Measurements from ENCODE around the gene IFT25. TPM values are rescaled to one million over a fixed set of nuclear protein-coding genes. Genes with fewer than 3 reads are reported as not detected.
A peak's percentile ranks its signal among the peaks of the same experiment; 100 is the strongest.

The IFT25 gene
- total and polyA plus RNA-seq, 2 donors (not counting 3 experiments of a cell fraction or from before 2014, with no cell fraction given): 13.0 to 34.0 TPM

DNA sequence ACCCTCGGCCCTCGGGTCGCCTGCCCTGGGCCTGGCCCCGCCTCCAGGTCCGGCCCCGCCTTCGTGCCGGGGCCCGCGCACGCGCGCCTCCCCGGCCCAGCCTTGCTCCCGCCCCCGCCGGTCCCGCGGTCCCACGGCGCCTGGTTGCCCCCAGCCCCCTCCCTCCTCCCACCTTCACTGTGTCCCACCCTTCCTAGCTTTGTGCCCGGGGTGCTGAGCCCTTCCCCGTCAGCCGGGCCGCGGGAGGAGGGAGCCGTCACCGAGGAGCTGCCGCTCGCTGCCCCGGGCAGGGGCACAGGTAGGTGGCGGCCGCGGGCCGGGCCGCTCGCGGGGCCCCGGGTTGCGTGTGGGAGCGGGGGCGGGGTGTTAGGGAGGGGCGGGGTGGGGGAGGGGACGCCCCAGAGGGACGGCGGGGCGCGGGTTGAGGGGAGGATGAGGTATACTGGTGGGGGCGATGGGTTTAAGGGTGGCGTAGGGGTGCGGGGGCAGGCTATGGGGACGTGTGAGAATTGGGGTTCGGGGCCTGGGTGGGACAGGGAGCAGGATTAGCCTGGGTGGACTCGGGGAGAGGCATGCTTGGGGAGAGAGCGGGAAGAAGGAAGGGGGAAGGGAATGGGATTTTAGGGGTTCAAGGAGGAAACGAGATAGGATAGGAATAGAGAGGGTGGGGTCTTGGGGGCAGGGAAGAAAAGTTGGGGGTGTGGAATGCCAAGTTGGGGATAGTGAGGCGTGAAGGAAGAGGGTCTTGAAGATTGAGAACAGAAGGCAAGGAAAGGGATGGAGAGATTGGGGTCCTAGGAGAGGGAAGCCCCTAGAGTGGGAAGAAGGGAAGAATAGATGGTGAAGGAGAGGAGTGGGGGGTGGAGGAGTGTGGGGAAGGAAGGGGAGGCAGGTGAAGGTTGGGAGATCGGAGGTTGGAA, 1.0 kb upstream of the IFT25 start, which contains the start of gene LRRC42:
Gene LRRC42 (plus strand): TSS at position 99 of the 920 bp plus-strand sequence. CDS start 5,650 bp downstream, outside the sequence.
- Histone ChIP-seq H2AFZ (ENCODE audit: low read depth, low read length) (peak within 1 kb of the TSS; percentile 100), H3K4me1 (ENCODE audit: control insufficient read depth, extremely low read depth, insufficient read depth, low read length) (peaks cover 20% of the 10 kb centered on the region), H3K36me3 (ENCODE audit: control insufficient read depth in 2 of 2, extremely low read depth in 1 of 2, insufficient read depth in 2 of 2, low read length in 2 of 2) (peaks cover 0 to 3% of the 10 kb centered on the region in 2 experiments), H3K9me1 (replicated peaks; ENCODE audit: control insufficient read depth, extremely low read depth, insufficient read depth, low read length) (no peaks in the 10 kb centered on the region), H3K4me3 (replicated peaks in 1 of 3; ENCODE audit: insufficient read depth in 1 of 3, low read depth in 1 of 3, low read length in 3 of 3) (peak within 1 kb of the TSS; percentile 88 to 95 (median 91)), H3K9ac (replicated peaks; ENCODE audit: extremely low read depth, insufficient read depth, low read length) (peak within 1 kb of the TSS; percentile 75), H3K79me2 (ENCODE audit: control insufficient read depth, insufficient read depth, low read length) (peaks cover 40% of the 10 kb centered on the region), H3K27ac (ENCODE audit: insufficient read depth, low read depth, low read length) (peak within 1 kb of the TSS; percentile 43), H3K9me3 (replicated peaks; ENCODE audit: control insufficient read depth, insufficient read depth, low read length) (no peaks in the 10 kb centered on the region), H3K4me2 (ENCODE audit: insufficient read depth, low read length) (peak within 1 kb of the TSS; percentile 96), H4K20me1 (replicated peaks; ENCODE audit: control insufficient read depth, extremely low read depth, insufficient read depth, low read length) (no peaks in the 10 kb centered on the region), H3K27me3 (ENCODE audit: control insufficient read depth in 2 of 2, insufficient read depth in 2 of 2, low read length in 2 of 2) (no peaks in the 10 kb centered on the region)
- CTCF ChIA-PET: interaction anchor here (0.6 to 7.6 kb wide), 15 partner anchors 10 to 1015 kb away, joined by 3 to 81 read pairs (median 4); no protein-coding TSS in a partner anchor
- intact Hi-C loops (cut with micrococcal nuclease) (loop anchor here (1.0 kb wide), 1 partner anchor 107 kb away; the partner anchor contains the start of genes TCEANC2 and TMEM59), dilution Hi-C loops (cut with MboI; ENCODE audit: extremely low pct_ligation_motif_present, low sequenced_read_pairs) (no loop called here)
- BruUV-seq (replicated peaks): no TSS peak
- POLR2A ChIA-PET: interaction anchor here (0.8 kb wide), 2 partner anchors 12 to 23 kb away, joined by 3 read pairs; no protein-coding TSS in a partner anchor
- no peak for FAIRE-seq
- TF ChIP-seq, protein P1, sequence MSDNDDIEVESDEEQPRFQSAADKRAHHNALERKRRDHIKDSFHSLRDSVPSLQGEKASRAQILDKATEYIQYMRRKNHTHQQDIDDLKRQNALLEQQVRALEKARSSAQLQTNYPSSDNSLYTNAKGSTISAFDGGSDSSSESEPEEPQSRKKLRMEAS (IDR thresholded peaks at IDR 0.05; ENCODE audit: insufficient read depth, insufficient read length): no peak
- TF ChIP-seq, protein P2, sequence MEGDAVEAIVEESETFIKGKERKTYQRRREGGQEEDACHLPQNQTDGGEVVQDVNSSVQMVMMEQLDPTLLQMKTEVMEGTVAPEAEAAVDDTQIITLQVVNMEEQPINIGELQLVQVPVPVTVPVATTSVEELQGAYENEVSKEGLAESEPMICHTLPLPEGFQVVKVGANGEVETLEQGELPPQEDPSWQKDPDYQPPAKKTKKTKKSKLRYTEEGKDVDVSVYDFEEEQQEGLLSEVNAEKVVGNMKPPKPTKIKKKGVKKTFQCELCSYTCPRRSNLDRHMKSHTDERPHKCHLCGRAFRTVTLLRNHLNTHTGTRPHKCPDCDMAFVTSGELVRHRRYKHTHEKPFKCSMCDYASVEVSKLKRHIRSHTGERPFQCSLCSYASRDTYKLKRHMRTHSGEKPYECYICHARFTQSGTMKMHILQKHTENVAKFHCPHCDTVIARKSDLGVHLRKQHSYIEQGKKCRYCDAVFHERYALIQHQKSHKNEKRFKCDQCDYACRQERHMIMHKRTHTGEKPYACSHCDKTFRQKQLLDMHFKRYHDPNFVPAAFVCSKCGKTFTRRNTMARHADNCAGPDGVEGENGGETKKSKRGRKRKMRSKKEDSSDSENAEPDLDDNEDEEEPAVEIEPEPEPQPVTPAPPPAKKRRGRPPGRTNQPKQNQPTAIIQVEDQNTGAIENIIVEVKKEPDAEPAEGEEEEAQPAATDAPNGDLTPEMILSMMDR (IDR thresholded peaks at IDR 0.05; ENCODE audit: extremely low read depth in 1 of 2, insufficient read depth in 1 of 2, low read depth in 1 of 2, low read length in 2 of 2): peak in 1 of 2 donors; percentile 16
- no peak for DNase-seq (ENCODE audit: low read depth, low spot score)

All from endothelial cell of umbilical vein (primary cell).